GM12878 (cell line): ENCODE data around the gene FANK1. TPM values are rescaled to one million over a fixed set of nuclear protein-coding genes. Genes with fewer than 3 reads are reported as not detected.

Experiments
- ATAC-seq: fragments of 200-7000 bp; cut with Tn5 transposase; 3 replicates; pipeline ENCODE4 v1.9.1; 2020; ENCODE audit warnings: mild to moderate bottlenecking, moderate library complexity
- BruUV-seq: library from RNA; stranded (reverse); fragments of 400-500 nt; replicated peaks from 2 replicates; lab custom pipeline; 2021; lab: Mats Ljungman, UMichigan
- CTCF ChIA-PET: fragments of 300-600 bp; sonication (Branson Sonifier 250); formaldehyde crosslinking; extraction: SDS; loops from one replicate; lab custom pipeline; 2021; ENCODE audit warnings: inconsistent platforms; lab: Yijun Ruan, JAX
- POLR2A ChIA-PET: fragments of 350-600 bp; formaldehyde crosslinking; extraction: SDS; loops from one replicate; lab custom pipeline; 2021; ENCODE audit warnings: inconsistent platforms; lab: Charles Lee
- RAD21 ChIA-PET: fragments of 300-600 bp; sonication (Branson Sonifier 250); formaldehyde crosslinking; loops from one replicate; lab custom pipeline; 2023; ENCODE audit warnings: antibody characterized with exemption; ENCODE audit not compliant: unreplicated experiment; lab: Charles Lee
- SMC1A ChIA-PET: fragments of 300-600 bp; sonication (Branson Sonifier 250); formaldehyde crosslinking; loops from one replicate; lab custom pipeline; 2023; ENCODE audit not compliant: unreplicated experiment, uncharacterized antibody; lab: Charles Lee
- DNase-seq: peaks from one replicate; pipeline ENCODE4 v3.0.0-alpha.2; 2011; ENCODE audit warnings: low read depth, low spot score
- FAIRE-seq: peaks from 3 replicates; lab custom pipeline; 2011; peaks lifted over from hg19 to GRCh38; lab: Jason Lieb, UNC
- H2AFZ ChIP-seq: 2 replicates; pipeline ENCODE4 v1.6.0; 2011; ENCODE audit warnings: low read depth, low read length, control low read depth; ENCODE audit not compliant: control insufficient read depth
- H3K27ac ChIP-seq: 2 replicates; pipeline ENCODE4 v1.5.1; 2011; ENCODE audit warnings: control low read depth; ENCODE audit not compliant: control insufficient read depth, insufficient read depth
- H3K27me3 ChIP-seq, 2 experiments: replicated peaks in 1 of 2; 2 replicates each; pipeline versions ENCODE4 v1.6.0 to v1.6.1; 2011; ENCODE audit warnings: low read length in 1 of 2; ENCODE audit not compliant: control insufficient read depth in 2 of 2, insufficient read depth in 2 of 2
- H3K36me3 ChIP-seq, 2 experiments: 2 replicates each; pipeline ENCODE4 v1.5.1; 2011; ENCODE audit warnings: low read length in 1 of 2; ENCODE audit not compliant: control insufficient read depth in 2 of 2, insufficient read depth in 2 of 2
- H3K4me1 ChIP-seq: 2 replicates; pipeline ENCODE4 v1.6.1; 2011; ENCODE audit warnings: mild to moderate bottlenecking, low read length, moderate library complexity, mixed read lengths; ENCODE audit not compliant: control insufficient read depth, insufficient read depth
- H3K4me2 ChIP-seq: 2 replicates; pipeline ENCODE4 v1.6.0; 2011; ENCODE audit warnings: control low read depth; ENCODE audit not compliant: control insufficient read depth, insufficient read depth
- H3K4me3 ChIP-seq: fragments of 200-600 bp; sonication (generic); 2 replicates; pipeline ENCODE4 v1.5.1; 2016
- H3K79me2 ChIP-seq: 2 replicates; pipeline ENCODE4 v1.6.0; 2011; ENCODE audit warnings: low read length; ENCODE audit not compliant: control insufficient read depth, insufficient read depth
- H3K9ac ChIP-seq: 2 replicates; pipeline ENCODE4 v1.8.0; 2011; ENCODE audit warnings: low read length, control low read depth, mixed read lengths; ENCODE audit not compliant: control insufficient read depth, insufficient read depth
- H3K9me3 ChIP-seq: replicated peaks from 3 replicates; pipeline ENCODE4 v1.5.1; 2011; ENCODE audit warnings: mild to moderate bottlenecking, low read length; ENCODE audit not compliant: control insufficient read depth, insufficient read depth
- H4K20me1 ChIP-seq: 2 replicates; pipeline ENCODE4 v1.6.0; 2011; ENCODE audit not compliant: control insufficient read depth, insufficient read depth
- DPF2 ChIP-seq: fragments of 450-650 bp; IDR thresholded peaks from 2 replicates; pipeline ENCODE4 v1.6.1; 2017; ENCODE audit warnings: mild to moderate bottlenecking
- MEF2A ChIP-seq: IDR thresholded peaks from 2 replicates; pipeline ENCODE4 v1.6.1; 2011; ENCODE audit warnings: low read depth, mild to moderate bottlenecking, low read length, moderate library complexity; ENCODE audit not compliant: insufficient read depth
- MYC ChIP-seq: IDR thresholded peaks from 2 replicates; pipeline ENCODE4 v1.6.1; 2011; ENCODE audit warnings: mild to moderate bottlenecking, low read length, moderate library complexity, inconsistent platforms; ENCODE audit not compliant: insufficient read depth, insufficient replicate concordance, insufficient read length, severe bottlenecking
- NFIC ChIP-seq: IDR thresholded peaks from 2 replicates; pipeline ENCODE4 v1.6.1; 2012; ENCODE audit warnings: low read depth, mild to moderate bottlenecking, inconsistent platforms, low read length, moderate library complexity
- RB1 ChIP-seq: fragments of 450-650 bp; formaldehyde crosslinking; IDR thresholded peaks from 2 replicates; pipeline ENCODE4 v1.6.1; 2017; ENCODE audit warnings: mild to moderate bottlenecking, borderline replicate concordance
- RCOR1 ChIP-seq: conservative IDR thresholded peaks from 2 replicates; pipeline ENCODE4 v1.6.1; 2012; ENCODE audit warnings: low read depth, low read length, improper control_type of control experiment
- RFX5 ChIP-seq: IDR thresholded peaks from 2 replicates; pipeline ENCODE4 v1.6.1; 2011; ENCODE audit warnings: low read depth, low read length, improper control_type of control experiment
- SMAD1 ChIP-seq: fragments of 450-650 bp; IDR thresholded peaks from 2 replicates; pipeline ENCODE4 v1.6.1; 2018; ENCODE audit warnings: mild to moderate bottlenecking, low read depth; ENCODE audit not compliant: partially characterized antibody
- SMARCA5 ChIP-seq: fragments of 450-650 bp; IDR thresholded peaks from 2 replicates; pipeline ENCODE4 v1.6.1; 2017; ENCODE audit warnings: mild to moderate bottlenecking
- SPI1 ChIP-seq: IDR thresholded peaks from 2 replicates; pipeline ENCODE4 v1.6.1; 2011; ENCODE audit warnings: low read depth, mild to moderate bottlenecking, low read length, moderate library complexity, borderline replicate concordance; ENCODE audit not compliant: insufficient read depth
- SUZ12 ChIP-seq: fragments of 200-600 bp; sonication (generic); IDR thresholded peaks from one replicate; pipeline ENCODE4 v1.6.1; 2018; ENCODE audit warnings: antibody characterized with exemption, mild to moderate bottlenecking; ENCODE audit not compliant: unreplicated experiment
- TCF3 ChIP-seq: IDR thresholded peaks from 2 replicates; pipeline ENCODE4 v1.6.1; 2012; ENCODE audit warnings: low read depth, mild to moderate bottlenecking, low read length, borderline replicate concordance; ENCODE audit not compliant: insufficient read depth
- ZNF384 ChIP-seq: IDR thresholded peaks from 2 replicates; pipeline ENCODE4 v1.6.1; 2012; ENCODE audit warnings: low read depth, mild to moderate bottlenecking, low read length, improper control_type of control experiment, borderline replicate concordance
- WGBS: methylation state at CpG from one replicate; pipeline ENCODE4 v1.1.6; 2016; ENCODE audit warnings: low lambda C conversion rate; ENCODE audit not compliant: insufficient replicate concordance, insufficient coverage; ENCODE audit errors: missing lambda C conversion rate; 5-methylcytosine and 5-hydroxymethylcytosine counted together
- in situ Hi-C: fragments of 300-500 bp; cut with MboI; formaldehyde crosslinking; loops from 9 replicates; pipeline ENCODE4 v1.14.3; 2018; ENCODE audit warnings: mixed read lengths
- intact Hi-C: fragments of 100-400 bp; cut with micrococcal nuclease; formaldehyde crosslinking; loops from one replicate; pipeline ENCODE4 v1.14.2; 2022; ENCODE audit not compliant: unreplicated experiment
- polyA plus RNA-seq, 11 experiments: library from polyadenylated mRNA; depleted of rRNA in 4 of 11; unstranded in 6 of 11; stranded (reverse) in 5 of 11; fragments of >200 nt; fragmentation: Nextera tagmentation in 4 of 11; fragmentation: Illumina TruSeq in 1 of 11; extraction: Ambion mirVana in 4 of 11; extraction: Trizol in 1 of 11; gene quantifications; 1 replicate in 1 of 11; 2 replicates in 10 of 11; pipeline versions ENCODE4 v1.2.1 to v1.2.3, GENCODE V29; 2011 to 2016; ENCODE audit warnings: inconsistent platforms in 2 of 11, missing spikeins in 2 of 11, low read depth in 1 of 11
- total RNA-seq, 4 experiments: library from RNA; depleted of rRNA in 3 of 4; stranded (reverse); fragments of >200 nt in 3 of 4; fragmentation: Illumina TruSeq in 1 of 4; extraction: Trizol in 1 of 4; gene quantifications; 2 replicates each; pipeline versions ENCODE4 v1.2.1 to v1.2.3, GENCODE V29; 2013 to 2021
- TF ChIP-seq, protein P1 (sequence below): IDR thresholded peaks from 2 replicates; pipeline ENCODE4 v1.6.1; 2012; ENCODE audit warnings: improper control_type of control experiment, low read depth, low read length; ENCODE audit not compliant: insufficient replicate concordance
- TF ChIP-seq, protein P2 (sequence below): fragments of 450-650 bp; IDR thresholded peaks from 2 replicates; pipeline ENCODE4 v1.6.1; 2017; ENCODE audit warnings: antibody characterized with exemption, mild to moderate bottlenecking, moderate library complexity

Gene FANK1
- total and polyA plus RNA-seq, 10 of the 15 experiments (the other 5 are each of a cell fraction or from before 2014, with no cell fraction given) = 0.07 to 0.16 (median 0.13) TPM; not detected in 6

DNA sequence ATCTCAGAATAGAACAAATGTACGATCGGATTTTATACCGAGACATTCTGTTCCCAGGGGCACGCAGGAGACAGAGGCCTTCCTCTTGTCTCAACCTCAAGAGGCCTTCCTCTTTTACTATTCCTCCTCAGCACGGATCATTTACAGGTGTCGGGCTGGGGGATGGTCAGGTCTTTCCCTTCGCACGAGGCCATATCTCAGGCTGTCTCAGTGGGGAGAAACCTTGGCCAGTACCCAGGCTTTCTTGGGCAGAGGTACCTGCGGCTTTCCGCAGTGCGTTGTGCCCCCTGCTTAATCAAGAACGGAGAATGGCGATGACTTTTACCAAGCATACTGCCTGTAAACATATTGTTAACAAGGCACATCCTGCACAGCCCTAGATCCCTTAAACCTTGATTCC is 44.2 kb downstream of the FANK1 start (continued):
- TF ChIP-seq, protein P1, sequence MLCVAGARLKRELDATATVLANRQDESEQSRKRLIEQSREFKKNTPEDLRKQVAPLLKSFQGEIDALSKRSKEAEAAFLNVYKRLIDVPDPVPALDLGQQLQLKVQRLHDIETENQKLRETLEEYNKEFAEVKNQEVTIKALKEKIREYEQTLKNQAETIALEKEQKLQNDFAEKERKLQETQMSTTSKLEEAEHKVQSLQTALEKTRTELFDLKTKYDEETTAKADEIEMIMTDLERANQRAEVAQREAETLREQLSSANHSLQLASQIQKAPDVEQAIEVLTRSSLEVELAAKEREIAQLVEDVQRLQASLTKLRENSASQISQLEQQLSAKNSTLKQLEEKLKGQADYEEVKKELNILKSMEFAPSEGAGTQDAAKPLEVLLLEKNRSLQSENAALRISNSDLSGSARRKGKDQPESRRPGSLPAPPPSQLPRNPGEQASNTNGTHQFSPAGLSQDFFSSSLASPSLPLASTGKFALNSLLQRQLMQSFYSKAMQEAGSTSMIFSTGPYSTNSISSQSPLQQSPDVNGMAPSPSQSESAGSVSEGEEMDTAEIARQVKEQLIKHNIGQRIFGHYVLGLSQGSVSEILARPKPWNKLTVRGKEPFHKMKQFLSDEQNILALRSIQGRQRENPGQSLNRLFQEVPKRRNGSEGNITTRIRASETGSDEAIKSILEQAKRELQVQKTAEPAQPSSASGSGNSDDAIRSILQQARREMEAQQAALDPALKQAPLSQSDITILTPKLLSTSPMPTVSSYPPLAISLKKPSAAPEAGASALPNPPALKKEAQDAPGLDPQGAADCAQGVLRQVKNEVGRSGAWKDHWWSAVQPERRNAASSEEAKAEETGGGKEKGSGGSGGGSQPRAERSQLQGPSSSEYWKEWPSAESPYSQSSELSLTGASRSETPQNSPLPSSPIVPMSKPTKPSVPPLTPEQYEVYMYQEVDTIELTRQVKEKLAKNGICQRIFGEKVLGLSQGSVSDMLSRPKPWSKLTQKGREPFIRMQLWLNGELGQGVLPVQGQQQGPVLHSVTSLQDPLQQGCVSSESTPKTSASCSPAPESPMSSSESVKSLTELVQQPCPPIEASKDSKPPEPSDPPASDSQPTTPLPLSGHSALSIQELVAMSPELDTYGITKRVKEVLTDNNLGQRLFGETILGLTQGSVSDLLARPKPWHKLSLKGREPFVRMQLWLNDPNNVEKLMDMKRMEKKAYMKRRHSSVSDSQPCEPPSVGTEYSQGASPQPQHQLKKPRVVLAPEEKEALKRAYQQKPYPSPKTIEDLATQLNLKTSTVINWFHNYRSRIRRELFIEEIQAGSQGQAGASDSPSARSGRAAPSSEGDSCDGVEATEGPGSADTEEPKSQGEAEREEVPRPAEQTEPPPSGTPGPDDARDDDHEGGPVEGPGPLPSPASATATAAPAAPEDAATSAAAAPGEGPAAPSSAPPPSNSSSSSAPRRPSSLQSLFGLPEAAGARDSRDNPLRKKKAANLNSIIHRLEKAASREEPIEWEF = no peak
- no peak for TF ChIP-seq RFX5
- TF ChIP-seq RB1 = no peak
- TF ChIP-seq MYC = no peak
- TF ChIP-seq RCOR1 = no peak
- no peak for TF ChIP-seq SUZ12
- no peak for TF ChIP-seq SMAD1
- TF ChIP-seq DPF2 = no peak
- no peak for TF ChIP-seq MEF2A

DNA sequence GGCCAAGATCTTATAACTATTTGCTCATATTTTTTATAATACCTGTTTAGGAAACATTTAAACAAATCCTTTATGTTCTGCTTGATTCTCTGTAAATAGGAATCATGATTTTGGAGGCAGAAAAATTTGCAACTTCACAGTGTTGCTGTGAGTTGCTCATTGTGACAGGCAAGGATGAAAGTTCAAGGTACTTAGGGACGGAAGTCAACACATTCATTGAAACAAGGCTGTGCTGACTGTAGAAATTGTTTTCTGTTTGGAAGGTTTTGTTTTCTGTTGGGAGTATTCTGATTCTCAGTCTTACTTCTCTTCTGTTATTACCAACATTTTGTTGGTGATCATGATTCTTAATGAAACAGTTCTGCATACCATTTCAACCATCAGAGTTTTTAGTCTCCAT is 54.9 kb downstream of the FANK1 start:
- CTCF ChIA-PET = no interaction called here
- H3K9me3 ChIP-seq = peaks cover 2% of the 10 kb centered on the region; the same call in 2 of the 3 replicates
- no peak for TF ChIP-seq SPI1
- no peak for TF ChIP-seq ZNF384
- TF ChIP-seq SMARCA5 = no peak
- TF ChIP-seq MEF2A = no peak
- TF ChIP-seq NFIC = no peak
- TF ChIP-seq, protein P2, sequence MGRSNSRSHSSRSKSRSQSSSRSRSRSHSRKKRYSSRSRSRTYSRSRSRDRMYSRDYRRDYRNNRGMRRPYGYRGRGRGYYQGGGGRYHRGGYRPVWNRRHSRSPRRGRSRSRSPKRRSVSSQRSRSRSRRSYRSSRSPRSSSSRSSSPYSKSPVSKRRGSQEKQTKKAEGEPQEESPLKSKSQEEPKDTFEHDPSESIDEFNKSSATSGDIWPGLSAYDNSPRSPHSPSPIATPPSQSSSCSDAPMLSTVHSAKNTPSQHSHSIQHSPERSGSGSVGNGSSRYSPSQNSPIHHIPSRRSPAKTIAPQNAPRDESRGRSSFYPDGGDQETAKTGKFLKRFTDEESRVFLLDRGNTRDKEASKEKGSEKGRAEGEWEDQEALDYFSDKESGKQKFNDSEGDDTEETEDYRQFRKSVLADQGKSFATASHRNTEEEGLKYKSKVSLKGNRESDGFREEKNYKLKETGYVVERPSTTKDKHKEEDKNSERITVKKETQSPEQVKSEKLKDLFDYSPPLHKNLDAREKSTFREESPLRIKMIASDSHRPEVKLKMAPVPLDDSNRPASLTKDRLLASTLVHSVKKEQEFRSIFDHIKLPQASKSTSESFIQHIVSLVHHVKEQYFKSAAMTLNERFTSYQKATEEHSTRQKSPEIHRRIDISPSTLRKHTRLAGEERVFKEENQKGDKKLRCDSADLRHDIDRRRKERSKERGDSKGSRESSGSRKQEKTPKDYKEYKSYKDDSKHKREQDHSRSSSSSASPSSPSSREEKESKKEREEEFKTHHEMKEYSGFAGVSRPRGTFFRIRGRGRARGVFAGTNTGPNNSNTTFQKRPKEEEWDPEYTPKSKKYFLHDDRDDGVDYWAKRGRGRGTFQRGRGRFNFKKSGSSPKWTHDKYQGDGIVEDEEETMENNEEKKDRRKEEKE = no peak
- no peak for TF ChIP-seq RB1
- TF ChIP-seq TCF3 = no peak
- TF ChIP-seq, all 136 proteins: peak for 0
- Histone ChIP-seq H3K4me2 (no peak overlapping the region), H3K36me3 (no peaks in the 10 kb centered on the region), H3K4me1 (no peaks in the 10 kb centered on the region), H3K27me3 (no peaks in the 10 kb centered on the region), H3K9ac (no peak overlapping the region), H2AFZ (no peak overlapping the region), H4K20me1 (no peaks in the 10 kb centered on the region), H3K4me3 (no peak overlapping the region), H3K79me2 (no peaks in the 10 kb centered on the region), H3K27ac (no peak overlapping the region)
- in situ Hi-C loops = no loop called here
- intact Hi-C loops = no loop called here
- ChIA-PET POLR2A (no interaction called here), SMC1A (no interaction called here), RAD21 (no interaction called here)
- no TSS peak for BruUV-seq
- WGBS = 0% methylated on average over 1 of the region's 1 CpG
- ATAC-seq (no peak), DNase-seq (no peak), FAIRE-seq (no peak)
